GM12878 (cell line): ENCODE results near the gene PTTG2.

Experiments used
- CHD2 ChIP-seq: IDR thresholded peaks from 2 replicates; pipeline ENCODE4 v1.6.1; 2011; ENCODE audit warnings: low read depth, low read length, improper control_type of control experiment, borderline replicate concordance
- ESRRA ChIP-seq: IDR thresholded peaks from 2 replicates; pipeline ENCODE4 v1.6.1; 2012; ENCODE audit warnings: mild to moderate bottlenecking, low read length, improper control_type of control experiment
- YBX1 ChIP-seq: fragments of 450-650 bp; IDR thresholded peaks from 2 replicates; pipeline ENCODE4 v1.6.1; 2016; ENCODE audit warnings: antibody characterized with exemption

- TF ChIP-seq ESRRA (no peak), YBX1 (no peak), CHD2 (no peak)
Measured at GRCh38 chr4:38004062-38004461, 43.9 kb downstream of the PTTG2 start.
